K562 (cell line): Measurements from ENCODE around the gene FAM227A. TPM values are rescaled to one million over a fixed set of nuclear protein-coding genes. Genes with fewer than 3 reads are reported as not detected.

ENCODE experiments used
- ATAC-seq: fragments of 200-7000 bp; cut with Tn5 transposase; 3 replicates; pipeline ENCODE4 v1.9.1; 2020; ENCODE audit warnings: moderate library complexity
- BruUV-seq: library from RNA; stranded (reverse); fragments of 400-500 nt; replicated peaks from 2 replicates; lab custom pipeline; 2021; lab: Mats Ljungman, UMichigan
- CTCF ChIA-PET: fragments of 300-600 bp; formaldehyde crosslinking; extraction: SDS; loops from one replicate; lab custom pipeline; 2021; ENCODE audit warnings: low intra/inter-chr PET ratio; lab: Yijun Ruan, JAX
- POLR2A ChIA-PET: fragments of 300-600, 350-650 bp; sonication (Branson Sonifier 250); formaldehyde crosslinking; extraction: SDS; loops from one replicate; lab custom pipeline; 2021; ENCODE audit warnings: antibody characterized with exemption, inconsistent platforms; lab: Yijun Ruan, JAX
- DNase-seq, 4 experiments: peaks; one replicate each; pipeline versions ENCODE4 v3.0.0 to v3.0.0-alpha.2; 2011 to 2018; ENCODE audit warnings: low spot score in 3 of 4, mixed read lengths in 3 of 4; ENCODE audit errors: extremely low read depth in 1 of 4
- FAIRE-seq: peaks from 2 replicates; lab custom pipeline; 2011; peaks lifted over from hg19 to GRCh38; lab: Jason Lieb, UNC
- H2AFZ ChIP-seq: 2 replicates; pipeline ENCODE4 v1.6.0; 2011; ENCODE audit warnings: low read depth, low read length, control low read depth, inconsistent platforms
- H3K27ac ChIP-seq: fragments of 200-600 bp; 3 replicates; pipeline ENCODE4 v1.8.0; 2011; ENCODE audit warnings: low read depth, mild to moderate bottlenecking, control low read depth, inconsistent platforms, low read length, moderate library complexity, mixed read lengths; ENCODE audit errors: extremely low read depth
- H3K27me3 ChIP-seq, 2 experiments: fragments of 300-600 bp in 1 of 2; 2 replicates in 1 of 2; 3 replicates in 1 of 2; pipeline versions ENCODE4 v1.6.0 to v1.8.0; 2011; ENCODE audit warnings: inconsistent platforms in 2 of 2, low read length in 2 of 2, mild to moderate bottlenecking in 1 of 2, mixed read lengths in 1 of 2, moderate library complexity in 1 of 2; ENCODE audit not compliant: control insufficient read depth in 2 of 2, insufficient read depth in 2 of 2
- H3K36me3 ChIP-seq: fragments of 300-600 bp; 3 replicates; pipeline ENCODE4 v1.8.0; 2011; ENCODE audit warnings: mild to moderate bottlenecking, low read length, inconsistent platforms; ENCODE audit not compliant: control insufficient read depth, insufficient read depth
- H3K4me1 ChIP-seq, 2 experiments: fragments of 200-600 bp in 1 of 2; replicated peaks in 1 of 2; 2 replicates in 1 of 2; 3 replicates in 1 of 2; pipeline versions ENCODE4 v1.5.1 to v1.8.0; 2011; ENCODE audit warnings: inconsistent platforms in 2 of 2, low read length in 2 of 2, mild to moderate bottlenecking in 1 of 2, mixed read lengths in 1 of 2, moderate library complexity in 1 of 2; ENCODE audit not compliant: control insufficient read depth in 2 of 2, insufficient read depth in 2 of 2
- H3K4me2 ChIP-seq: 2 replicates; pipeline ENCODE4 v1.6.1; 2011; ENCODE audit warnings: low read length, control low read depth, inconsistent platforms, mixed read lengths; ENCODE audit not compliant: insufficient read depth
- H3K4me3 ChIP-seq: fragments of 200-600 bp; sonication (generic), shearing (Covaris generic); 2 replicates; pipeline ENCODE4 v1.5.1; 2016; ENCODE audit warnings: control low read depth, inconsistent platforms
- H3K79me2 ChIP-seq: fragments of 200-600 bp; 3 replicates; pipeline ENCODE4 v1.8.0; 2011; ENCODE audit warnings: low read length, inconsistent platforms; ENCODE audit not compliant: control insufficient read depth, insufficient read depth
- H3K9ac ChIP-seq, 2 experiments: 2 replicates each; pipeline versions ENCODE4 v1.6.0 to v1.6.1; 2011; ENCODE audit warnings: low read depth in 2 of 2, low read length in 2 of 2, control low read depth in 1 of 2, inconsistent platforms in 1 of 2, mild to moderate bottlenecking in 1 of 2, mixed read lengths in 1 of 2; ENCODE audit not compliant: insufficient read depth in 1 of 2
- H3K9me1 ChIP-seq: one replicate; pipeline ENCODE4 v1.6.0; 2011; ENCODE audit warnings: inconsistent platforms, mild to moderate bottlenecking, low read length, moderate library complexity; ENCODE audit not compliant: control insufficient read depth, insufficient read depth
- H3K9me3 ChIP-seq: replicated peaks from 2 replicates; pipeline ENCODE4 v1.5.1; 2011; ENCODE audit warnings: low read depth, low read length, inconsistent platforms; ENCODE audit not compliant: control insufficient read depth, insufficient read depth
- H4K20me1 ChIP-seq: replicated peaks from 2 replicates; pipeline ENCODE4 v1.6.1; 2011; ENCODE audit warnings: low read length, inconsistent platforms, mixed read lengths; ENCODE audit not compliant: control insufficient read depth, insufficient read depth
- HDAC8 ChIP-seq: fragments of 450-650 bp; IDR thresholded peaks from 2 replicates; pipeline ENCODE4 v1.6.1; 2016; ENCODE audit warnings: mild to moderate bottlenecking, missing genetic modification characterization, moderate library complexity, missing compliant biosample characterization
- KDM4B ChIP-seq, 2 experiments: fragments of 450-650 bp in 1 of 2; sonication (generic) in 1 of 2; IDR thresholded peaks; 2 replicates each; pipeline ENCODE4 v1.6.1; 2016 to 2017; ENCODE audit warnings: borderline replicate concordance in 2 of 2, antibody characterized with exemption in 1 of 2, low read depth in 1 of 2, mild to moderate bottlenecking in 1 of 2
- TAL1 ChIP-seq: fragments of 450-650 bp; IDR thresholded peaks from 2 replicates; pipeline ENCODE4 v1.6.1; 2016; ENCODE audit warnings: mild to moderate bottlenecking
- ZNF586 ChIP-seq: fragments of 450-650 bp; formaldehyde crosslinking; conservative IDR thresholded peaks from 2 replicates; pipeline ENCODE4 v1.4.0; 2020; ENCODE audit warnings: mild to moderate bottlenecking, moderate library complexity
- WGBS: fragments of 100-300 bp; shearing (Covaris generic); methylation state at CpG from one replicate; pipeline ENCODE4 v1.1.6; 2016; ENCODE audit warnings: low coverage, mixed read lengths; ENCODE audit not compliant: insufficient coverage; ENCODE audit errors: missing lambda C conversion rate; 5-methylcytosine and 5-hydroxymethylcytosine counted together
- in situ Hi-C: fragments of 300-500 bp; cut with MboI; formaldehyde crosslinking; loops from 4 replicates; pipeline ENCODE4 v1.15.0; 2018; ENCODE audit warnings: inconsistent platforms, mixed read lengths
- intact Hi-C: fragments of 100-400 bp; cut with micrococcal nuclease; formaldehyde crosslinking; loops from 2 replicates; pipeline ENCODE4 v1.14.2; 2022
- polyA plus RNA-seq, 8 experiments: library from polyadenylated mRNA; depleted of rRNA in 4 of 8; stranded (reverse) in 5 of 8; unstranded in 3 of 8; fragments of >200 nt; fragmentation: Nextera tagmentation in 2 of 8; fragmentation: Illumina TruSeq in 1 of 8; extraction: Ambion mirVana in 2 of 8; extraction: Trizol in 1 of 8; gene quantifications; 2 replicates each; pipeline versions ENCODE4 v1.2.1 to v1.2.3, GENCODE V29; 2011 to 2014; ENCODE audit warnings: inconsistent platforms in 1 of 8, missing spikeins in 1 of 8
- total RNA-seq, 7 experiments: library from RNA; depleted of rRNA in 6 of 7; stranded (reverse); fragments of >200 nt in 6 of 7; fragmentation: Illumina TruSeq in 2 of 7; extraction: Trizol in 2 of 7; gene quantifications; 2 replicates each; pipeline versions ENCODE4 v1.2.1 to v1.2.3, GENCODE V29; 2011 to 2021; ENCODE audit warnings: low replicate concordance in 1 of 7
- TF ChIP-seq, protein P1 (sequence below), 2 experiments: fragments of 450-650 bp; formaldehyde crosslinking in 1 of 2; IDR thresholded peaks; 2 replicates each; pipeline versions ENCODE4 v1.4.0 to v1.6.1; 2014 to 2020; ENCODE audit warnings: mild to moderate bottlenecking in 2 of 2, borderline replicate concordance in 1 of 2, low read depth in 1 of 2
- TF ChIP-seq, protein P2 (sequence below): fragments of 250-450 bp; sonication (Bioruptor Pico); IDR thresholded peaks from 2 replicates; pipeline ENCODE4 v1.6.1; 2021; ENCODE audit warnings: mild to moderate bottlenecking
- TF ChIP-seq, protein P3 (sequence below): sonication (generic); formaldehyde crosslinking; IDR thresholded peaks from 2 replicates; pipeline ENCODE4 v1.8.1; 2022; ENCODE audit warnings: missing genetic modification reagents
- TF ChIP-seq, protein P4 (sequence below): sonication (generic); formaldehyde crosslinking; IDR thresholded peaks from 2 replicates; pipeline ENCODE4 v1.4.0; 2020; ENCODE audit warnings: mild to moderate bottlenecking, missing genetic modification reagents

Gene FAM227A
- total and polyA plus RNA-seq, 9 of the 15 experiments (the other 6 are each of a cell fraction or from before 2014, with no cell fraction given), result 0.10 to 2.2 (median 0.83) TPM

DNA sequence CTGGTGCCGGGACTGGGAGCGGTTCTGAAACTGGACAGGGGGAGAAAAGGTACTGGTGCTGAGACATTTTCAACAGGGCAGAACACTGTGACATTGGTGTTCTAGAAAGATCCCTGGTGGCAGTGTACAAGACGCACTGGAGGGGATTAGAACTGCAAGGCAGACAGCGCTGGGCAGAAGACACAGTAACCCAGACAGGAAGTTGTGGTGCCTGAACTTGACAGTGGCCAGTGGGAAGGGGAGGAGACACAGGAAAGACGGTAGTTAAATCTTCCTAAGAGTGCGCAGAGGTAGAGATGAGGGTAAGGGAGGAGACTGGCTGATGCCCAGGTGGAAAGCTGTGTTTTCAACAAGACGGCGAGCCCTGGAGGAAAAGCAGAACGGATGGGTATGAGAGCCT is 24.5 kb downstream of the FAM227A start:
- in situ Hi-C loops, result no loop called here
- H4K20me1 ChIP-seq, result no peaks in the 10 kb centered on the region
- no peaks in the 10 kb centered on the region for H3K9me1 ChIP-seq
- POLR2A ChIA-PET, result no interaction called here
- H3K4me2 ChIP-seq, result no peak overlapping the region
- H3K27me3 ChIP-seq, result no peaks in the 10 kb centered on the region
- WGBS, result 61% methylated on average over 8 of the region's 9 CpGs
- FAIRE-seq (no peak), ATAC-seq (no peak), DNase-seq (no peak)
- CTCF ChIA-PET, result no interaction called here
- H3K9ac ChIP-seq, result no peak overlapping the region
- no peaks in the 10 kb centered on the region; a peak in 2 of 5 replicates for H3K4me1 ChIP-seq
- no peak overlapping the region for H3K4me3 ChIP-seq
- no peaks in the 10 kb centered on the region for H3K36me3 ChIP-seq
- TF ChIP-seq, protein P1, sequence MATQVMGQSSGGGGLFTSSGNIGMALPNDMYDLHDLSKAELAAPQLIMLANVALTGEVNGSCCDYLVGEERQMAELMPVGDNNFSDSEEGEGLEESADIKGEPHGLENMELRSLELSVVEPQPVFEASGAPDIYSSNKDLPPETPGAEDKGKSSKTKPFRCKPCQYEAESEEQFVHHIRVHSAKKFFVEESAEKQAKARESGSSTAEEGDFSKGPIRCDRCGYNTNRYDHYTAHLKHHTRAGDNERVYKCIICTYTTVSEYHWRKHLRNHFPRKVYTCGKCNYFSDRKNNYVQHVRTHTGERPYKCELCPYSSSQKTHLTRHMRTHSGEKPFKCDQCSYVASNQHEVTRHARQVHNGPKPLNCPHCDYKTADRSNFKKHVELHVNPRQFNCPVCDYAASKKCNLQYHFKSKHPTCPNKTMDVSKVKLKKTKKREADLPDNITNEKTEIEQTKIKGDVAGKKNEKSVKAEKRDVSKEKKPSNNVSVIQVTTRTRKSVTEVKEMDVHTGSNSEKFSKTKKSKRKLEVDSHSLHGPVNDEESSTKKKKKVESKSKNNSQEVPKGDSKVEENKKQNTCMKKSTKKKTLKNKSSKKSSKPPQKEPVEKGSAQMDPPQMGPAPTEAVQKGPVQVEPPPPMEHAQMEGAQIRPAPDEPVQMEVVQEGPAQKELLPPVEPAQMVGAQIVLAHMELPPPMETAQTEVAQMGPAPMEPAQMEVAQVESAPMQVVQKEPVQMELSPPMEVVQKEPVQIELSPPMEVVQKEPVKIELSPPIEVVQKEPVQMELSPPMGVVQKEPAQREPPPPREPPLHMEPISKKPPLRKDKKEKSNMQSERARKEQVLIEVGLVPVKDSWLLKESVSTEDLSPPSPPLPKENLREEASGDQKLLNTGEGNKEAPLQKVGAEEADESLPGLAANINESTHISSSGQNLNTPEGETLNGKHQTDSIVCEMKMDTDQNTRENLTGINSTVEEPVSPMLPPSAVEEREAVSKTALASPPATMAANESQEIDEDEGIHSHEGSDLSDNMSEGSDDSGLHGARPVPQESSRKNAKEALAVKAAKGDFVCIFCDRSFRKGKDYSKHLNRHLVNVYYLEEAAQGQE (IDR thresholded peaks at IDR 0.05; ENCODE audit: borderline replicate concordance), result no peak
- TF ChIP-seq, protein P1 (CRISPR knock-in tag; IDR thresholded peaks at IDR 0.05; ENCODE audit: low read depth), result no peak
- TF ChIP-seq, protein P2, sequence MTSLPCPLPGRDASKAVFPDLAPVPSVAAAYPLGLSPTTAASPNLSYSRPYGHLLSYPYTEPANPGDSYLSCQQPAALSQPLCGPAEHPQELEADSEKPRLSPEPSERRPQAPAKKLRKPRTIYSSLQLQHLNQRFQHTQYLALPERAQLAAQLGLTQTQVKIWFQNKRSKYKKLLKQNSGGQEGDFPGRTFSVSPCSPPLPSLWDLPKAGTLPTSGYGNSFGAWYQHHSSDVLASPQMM, result no peak
- TF ChIP-seq KDM4B (IDR thresholded peaks at IDR 0.05; ENCODE audit: borderline replicate concordance in 2 of 2, low read depth in 1 of 2) (no peak), ZNF586 (CRISPR knock-in tag) (no peak), HDAC8 (tag) (no peak), TAL1 (no peak)
- TF ChIP-seq, protein P3, sequence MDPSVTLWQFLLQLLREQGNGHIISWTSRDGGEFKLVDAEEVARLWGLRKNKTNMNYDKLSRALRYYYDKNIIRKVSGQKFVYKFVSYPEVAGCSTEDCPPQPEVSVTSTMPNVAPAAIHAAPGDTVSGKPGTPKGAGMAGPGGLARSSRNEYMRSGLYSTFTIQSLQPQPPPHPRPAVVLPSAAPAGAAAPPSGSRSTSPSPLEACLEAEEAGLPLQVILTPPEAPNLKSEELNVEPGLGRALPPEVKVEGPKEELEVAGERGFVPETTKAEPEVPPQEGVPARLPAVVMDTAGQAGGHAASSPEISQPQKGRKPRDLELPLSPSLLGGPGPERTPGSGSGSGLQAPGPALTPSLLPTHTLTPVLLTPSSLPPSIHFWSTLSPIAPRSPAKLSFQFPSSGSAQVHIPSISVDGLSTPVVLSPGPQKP (CRISPR knock-in tag), result no peak
- TF ChIP-seq, protein P4, sequence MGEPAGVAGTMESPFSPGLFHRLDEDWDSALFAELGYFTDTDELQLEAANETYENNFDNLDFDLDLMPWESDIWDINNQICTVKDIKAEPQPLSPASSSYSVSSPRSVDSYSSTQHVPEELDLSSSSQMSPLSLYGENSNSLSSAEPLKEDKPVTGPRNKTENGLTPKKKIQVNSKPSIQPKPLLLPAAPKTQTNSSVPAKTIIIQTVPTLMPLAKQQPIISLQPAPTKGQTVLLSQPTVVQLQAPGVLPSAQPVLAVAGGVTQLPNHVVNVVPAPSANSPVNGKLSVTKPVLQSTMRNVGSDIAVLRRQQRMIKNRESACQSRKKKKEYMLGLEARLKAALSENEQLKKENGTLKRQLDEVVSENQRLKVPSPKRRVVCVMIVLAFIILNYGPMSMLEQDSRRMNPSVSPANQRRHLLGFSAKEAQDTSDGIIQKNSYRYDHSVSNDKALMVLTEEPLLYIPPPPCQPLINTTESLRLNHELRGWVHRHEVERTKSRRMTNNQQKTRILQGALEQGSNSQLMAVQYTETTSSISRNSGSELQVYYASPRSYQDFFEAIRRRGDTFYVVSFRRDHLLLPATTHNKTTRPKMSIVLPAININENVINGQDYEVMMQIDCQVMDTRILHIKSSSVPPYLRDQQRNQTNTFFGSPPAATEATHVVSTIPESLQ (CRISPR knock-in tag), result no peak
- H3K79me2 ChIP-seq, result no peaks in the 10 kb centered on the region
- H3K27ac ChIP-seq, result no peak overlapping the region
- H3K9me3 ChIP-seq, result no peaks in the 10 kb centered on the region
- BruUV-seq, result no TSS peak
- intact Hi-C loops, result no loop called here
- H2AFZ ChIP-seq, result no peak overlapping the region
